Measurements from ENCODE around the gene PHC2.

Gene PHC2

DNA sequence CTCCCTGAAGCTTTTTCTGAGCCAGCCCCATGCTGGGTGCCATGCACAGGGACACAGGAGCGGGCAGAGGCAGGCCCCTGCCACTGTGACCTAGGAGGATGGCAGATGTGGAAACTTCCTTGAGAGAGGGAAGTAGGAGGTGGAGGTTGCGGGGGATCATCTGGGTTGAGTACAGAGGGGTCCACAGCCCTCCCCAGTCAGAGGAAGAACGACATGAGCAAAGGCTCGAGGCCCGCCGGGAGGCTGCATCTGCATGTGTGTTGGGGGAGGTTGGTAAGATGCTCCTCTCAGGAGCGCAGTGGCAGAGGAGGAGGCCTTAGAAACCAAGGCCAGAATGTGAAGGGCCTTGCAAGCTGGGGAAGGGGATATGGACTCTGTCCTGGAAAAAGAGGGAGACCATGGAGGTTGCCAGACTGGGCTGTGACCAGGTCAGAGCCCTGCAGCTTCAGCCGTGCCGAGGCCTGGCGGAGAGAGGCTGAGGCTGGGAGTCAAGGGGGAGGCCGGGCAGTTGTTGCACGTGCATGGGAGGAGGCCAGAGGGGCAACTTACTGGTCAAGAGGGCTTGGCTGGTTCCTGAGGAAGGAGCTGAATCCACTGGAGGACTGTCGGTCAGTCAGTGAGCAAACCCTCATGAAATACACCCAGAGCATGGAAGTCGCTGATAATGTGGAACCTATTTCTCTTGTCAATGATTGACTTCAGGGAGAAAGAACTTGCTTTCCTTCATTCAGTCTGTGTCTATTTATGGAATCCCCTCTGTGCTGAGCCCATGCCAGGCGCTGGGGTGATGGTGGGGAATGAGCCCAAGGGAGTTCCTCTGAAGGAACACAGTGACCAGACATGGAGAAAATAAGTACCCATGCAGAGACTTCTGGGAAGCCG is 141.7 kb downstream of the PHC2 start:
- no peak for DNase-seq

DNA sequence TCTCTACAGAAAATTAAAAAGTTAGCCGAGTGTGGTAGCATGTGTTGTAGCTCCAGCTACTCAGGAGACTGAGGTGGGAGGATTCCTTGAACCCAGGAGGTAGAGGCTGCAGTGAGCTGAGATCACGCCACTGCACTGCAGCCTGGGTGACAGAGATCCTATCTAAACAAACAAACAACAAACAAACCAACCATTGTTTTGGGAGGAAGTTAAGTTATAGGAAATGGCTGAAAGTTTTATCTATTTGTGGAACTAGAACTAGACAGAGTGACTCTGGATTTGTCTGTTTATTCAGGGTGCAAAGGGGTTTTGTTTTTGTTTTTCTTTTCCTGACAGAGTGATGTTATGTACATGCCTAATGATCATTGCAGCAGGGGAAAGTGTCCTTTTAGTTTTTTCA is 143.6 kb downstream of the PHC2 start:
- no peak for DNase-seq

DNA sequence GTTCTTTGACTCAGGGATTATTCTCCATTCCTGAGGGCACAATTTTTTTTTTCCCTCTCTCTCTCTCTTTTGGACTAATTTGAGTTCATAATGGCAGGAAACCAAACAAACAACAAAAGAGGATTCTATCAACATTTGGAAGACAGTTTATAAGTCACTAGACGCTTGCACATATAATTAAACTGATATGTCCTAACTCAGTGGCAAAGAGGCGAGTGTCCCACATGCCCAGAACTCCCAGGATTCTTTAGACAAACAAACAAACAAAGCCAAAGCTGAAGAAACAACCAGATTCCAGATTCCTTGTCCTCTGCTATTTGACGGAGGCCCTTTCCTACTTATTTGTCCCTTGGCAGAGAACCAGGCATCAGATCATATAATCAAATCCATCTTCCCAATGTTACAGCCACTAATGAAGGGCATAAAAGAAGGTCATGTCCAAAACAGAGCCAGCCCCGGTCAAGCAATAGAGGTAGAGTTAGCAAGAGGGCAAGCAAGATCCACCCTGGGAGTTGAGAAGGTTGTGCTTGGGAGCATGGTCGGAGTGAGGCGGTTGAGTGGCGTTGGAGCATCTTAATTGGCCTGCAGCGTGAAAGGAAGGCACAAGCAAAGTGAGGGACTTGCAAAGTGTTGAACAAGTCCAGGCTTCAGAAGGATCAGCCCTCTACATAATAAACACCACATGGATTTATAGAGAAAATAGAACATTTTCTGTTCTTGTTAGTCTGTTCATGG is 144.3 kb downstream of the PHC2 start:
- no peak for DNase-seq

DNA sequence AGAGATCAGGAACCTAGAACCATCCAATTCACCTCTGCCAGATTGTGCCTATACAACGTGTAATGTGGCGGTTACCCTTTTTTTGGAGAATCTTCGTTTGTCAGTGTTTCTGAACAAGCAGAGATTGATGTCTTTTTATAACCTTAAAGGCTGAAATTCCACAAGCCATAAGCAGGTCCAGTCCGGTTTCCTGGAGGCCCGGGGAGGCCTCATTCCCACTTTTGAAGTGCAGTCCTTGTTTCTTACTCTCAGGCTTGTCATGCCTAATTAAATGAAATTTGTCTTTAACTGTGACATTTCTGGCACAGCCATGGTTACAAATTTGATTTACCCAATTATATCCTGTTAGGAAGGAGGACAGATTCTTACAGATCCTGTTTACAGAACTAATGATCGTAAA is 146.8 kb downstream of the PHC2 start:
- DNase-seq = no peak

DNA sequence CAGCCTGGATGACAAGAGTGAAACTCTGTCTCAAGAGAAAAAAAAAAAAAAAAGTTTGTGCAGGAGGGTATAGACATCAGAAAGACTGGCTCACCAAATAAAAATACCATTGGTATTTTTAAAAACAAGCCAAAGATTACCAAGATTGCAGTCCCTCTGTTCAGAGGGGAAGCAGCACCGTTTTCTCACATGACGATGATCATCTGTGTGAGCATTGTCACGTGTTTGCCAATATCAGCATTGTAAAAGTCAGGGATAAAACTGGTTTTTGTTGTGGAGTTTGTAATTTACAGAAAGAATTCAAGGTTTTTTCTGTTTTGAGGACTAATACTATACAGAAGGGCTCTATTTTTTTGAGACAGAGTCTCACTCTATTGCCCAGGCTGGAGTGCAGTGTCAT is 148.1 kb downstream of the PHC2 start:
- DNase-seq = peak; percentile 14 to 47

DNA sequence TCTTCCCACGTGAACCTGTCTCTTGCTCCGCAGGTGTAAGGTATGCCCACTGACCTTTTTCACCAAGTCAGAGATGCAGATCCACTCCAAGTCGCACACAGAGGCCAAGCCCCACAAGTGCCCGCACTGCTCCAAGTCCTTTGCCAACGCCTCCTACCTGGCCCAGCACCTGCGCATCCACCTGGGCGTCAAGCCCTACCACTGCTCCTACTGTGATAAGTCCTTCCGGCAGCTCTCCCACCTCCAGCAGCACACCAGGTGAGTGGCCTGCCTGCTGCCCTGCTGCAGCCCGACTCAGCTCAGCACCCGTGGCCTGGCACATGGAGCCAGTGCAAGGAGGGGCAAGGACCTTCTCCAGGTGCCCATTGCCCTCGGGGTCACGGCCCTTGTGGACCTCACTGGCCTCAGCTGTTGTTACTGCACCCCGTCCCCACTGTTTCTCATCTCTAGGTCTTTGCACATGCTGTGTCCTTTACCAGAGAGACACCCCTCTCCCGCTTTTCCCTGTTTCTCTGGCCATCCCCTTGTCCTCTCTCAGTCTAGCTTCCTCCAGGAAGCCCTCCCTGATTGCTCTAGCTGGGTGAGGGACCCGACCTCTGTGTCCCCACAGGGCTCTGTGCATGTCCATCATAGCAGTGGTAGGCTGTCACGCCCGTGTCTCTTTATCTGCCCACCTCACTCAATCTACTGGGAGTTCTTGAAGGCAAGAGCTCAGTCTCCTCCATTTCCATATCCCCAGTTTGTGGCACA is 149.2 kb downstream of the PHC2 start:
- DNase-seq = no peak

DNA sequence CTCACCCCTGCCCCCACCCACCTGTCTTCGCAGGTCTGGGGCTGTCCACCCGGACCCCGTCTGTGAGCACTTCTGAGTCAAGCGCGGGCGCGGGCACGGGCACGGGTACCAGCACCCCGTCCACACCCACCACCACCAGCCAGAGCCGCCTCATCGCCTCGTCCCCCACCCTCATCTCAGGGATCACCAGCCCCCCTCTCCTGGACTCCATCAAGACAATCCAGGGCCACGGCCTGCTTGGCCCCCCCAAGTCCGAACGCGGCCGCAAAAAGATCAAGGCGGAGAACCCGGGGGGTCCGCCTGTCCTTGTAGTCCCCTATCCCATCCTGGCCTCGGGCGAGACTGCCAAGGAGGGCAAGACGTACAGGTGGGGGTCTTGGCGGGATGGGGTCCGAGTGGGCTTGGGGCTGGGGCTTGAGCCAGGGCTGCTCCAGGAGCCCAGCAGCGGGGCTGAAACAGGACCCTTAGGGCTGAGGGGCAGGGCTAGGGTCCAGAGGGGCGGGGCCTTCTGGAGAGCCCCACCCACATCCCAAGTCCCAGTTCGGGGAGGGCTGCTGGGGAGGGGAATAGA is 150.7 kb downstream of the PHC2 start:
- no peak for DNase-seq

DNA sequence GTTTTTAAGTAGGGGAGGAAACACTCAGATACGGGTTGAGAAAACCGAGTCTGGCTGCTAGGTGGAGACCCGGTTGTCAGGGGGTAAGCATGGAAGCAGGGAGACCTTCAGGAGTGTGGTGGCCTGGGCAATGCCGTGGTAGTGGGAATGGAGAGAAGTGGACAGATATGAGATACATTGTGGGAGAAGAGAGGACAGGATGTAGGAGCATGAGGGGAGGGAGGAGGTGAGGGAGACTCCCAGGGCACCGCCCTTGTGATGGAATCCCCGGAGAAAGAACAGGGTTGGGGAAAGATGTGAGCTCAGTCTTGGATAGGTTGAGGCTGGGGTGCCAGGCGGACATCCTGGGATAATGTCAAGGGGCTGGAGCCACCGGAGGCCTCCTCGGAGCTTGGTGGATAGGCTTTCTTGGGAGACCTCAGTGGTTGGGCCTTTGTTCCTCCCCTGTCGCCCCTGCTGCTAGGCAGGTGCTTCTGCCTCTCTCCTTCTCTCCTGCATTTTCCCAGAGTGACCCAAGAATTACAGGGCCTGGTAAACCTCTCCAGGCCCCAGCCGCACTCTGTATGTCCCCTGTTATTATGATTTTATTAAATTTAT is 153.3 kb downstream of the PHC2 start:
- DNase-seq = no peak

DNA sequence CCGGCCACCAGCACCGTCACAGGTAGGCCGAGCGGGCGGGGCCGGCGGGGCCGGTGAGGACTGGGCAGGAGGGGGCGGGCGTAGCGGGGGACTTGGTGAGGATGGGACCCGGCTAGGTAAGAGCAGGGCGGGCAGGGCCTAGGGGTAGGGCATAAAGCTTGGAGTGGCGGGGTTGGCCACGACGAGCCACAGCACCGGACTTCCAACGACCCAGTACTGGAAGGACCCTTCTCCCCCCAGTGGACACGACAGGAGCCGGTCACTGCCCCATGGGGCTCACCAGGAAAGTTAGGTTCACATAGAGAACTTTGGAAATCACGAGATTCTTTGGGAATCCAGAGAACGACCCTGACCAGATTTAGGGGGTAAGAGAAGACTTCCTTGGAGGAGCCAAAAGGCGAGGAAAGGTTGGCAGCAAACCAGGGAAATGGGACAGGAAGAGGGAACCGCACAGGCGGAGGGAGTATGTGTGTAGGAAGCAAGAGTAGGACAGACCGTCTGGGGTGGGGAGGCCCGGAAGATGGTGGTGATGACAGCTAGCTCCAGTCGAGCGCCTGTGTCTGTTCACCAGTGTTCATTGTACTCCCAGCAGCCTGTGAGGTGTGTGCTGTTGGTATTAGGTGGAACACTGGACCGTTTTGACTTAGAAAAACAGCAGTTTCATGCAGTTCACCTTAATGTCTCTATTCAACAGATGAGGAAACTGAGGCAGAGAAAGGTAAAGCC is 154.2 kb downstream of the PHC2 start:
- no peak for DNase-seq

DNA sequence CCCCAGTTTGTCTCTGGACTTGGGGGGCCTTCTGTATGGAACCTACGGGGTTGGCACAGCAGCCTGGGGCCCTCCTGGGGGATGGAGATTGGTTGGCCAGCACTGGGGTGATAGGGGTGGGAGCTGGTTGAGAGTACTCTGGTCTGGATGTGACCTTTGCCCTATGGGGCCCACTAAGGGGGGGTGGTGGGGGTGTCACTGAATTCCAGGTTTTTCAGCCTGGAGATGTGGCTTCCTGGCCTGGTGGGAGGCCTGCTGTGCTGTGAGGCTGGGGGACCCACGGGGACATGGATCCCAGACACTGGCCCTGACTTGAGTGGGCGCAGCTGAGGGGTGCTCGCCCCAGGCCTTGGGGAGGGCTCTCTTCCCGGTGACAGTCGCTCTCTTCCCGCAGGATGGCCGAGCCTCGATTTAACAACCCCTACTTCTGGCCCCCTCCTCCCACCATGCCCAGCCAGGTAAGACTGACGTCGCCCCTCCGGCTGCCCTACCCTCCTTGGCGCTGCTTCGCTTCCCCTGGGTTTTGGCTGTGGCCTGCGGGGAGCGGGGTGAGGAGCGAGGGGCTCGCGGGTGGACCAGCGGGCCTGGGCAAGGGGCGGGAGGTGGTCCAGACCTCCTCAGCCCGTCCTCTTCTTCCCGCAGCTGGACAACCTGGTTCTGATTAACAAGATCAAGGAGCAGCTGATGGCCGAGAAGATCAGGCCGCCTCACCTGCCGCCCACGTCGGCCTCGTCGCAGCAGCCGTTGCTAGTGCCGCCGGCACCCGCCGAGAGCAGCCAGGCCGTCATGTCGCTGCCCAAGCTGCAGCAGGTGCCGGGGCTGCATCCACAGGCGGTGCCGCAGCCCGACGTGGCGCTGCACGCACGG is 155.0 kb downstream of the PHC2 start:
- no peak for DNase-seq

DNA sequence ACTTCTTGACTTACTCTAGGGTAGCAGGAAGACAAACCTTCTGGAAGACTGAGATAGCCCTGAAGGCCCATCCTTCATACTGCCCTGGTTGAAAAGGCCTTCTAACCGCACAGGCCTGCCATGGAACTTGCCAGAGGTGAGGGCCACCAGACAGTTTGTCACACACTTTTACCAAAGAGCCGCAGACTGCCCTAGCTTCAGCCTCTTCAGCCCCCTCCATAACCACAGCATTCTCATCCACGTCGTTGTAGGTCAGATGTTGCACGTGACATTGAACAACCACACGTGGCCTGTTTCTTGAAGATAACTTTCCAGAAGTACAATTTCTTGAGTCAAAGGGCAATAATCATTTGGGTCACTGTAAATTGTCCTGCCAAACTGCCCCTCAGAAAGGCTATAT is 155.7 kb downstream of the PHC2 start:
- DNase-seq = no peak

DNA sequence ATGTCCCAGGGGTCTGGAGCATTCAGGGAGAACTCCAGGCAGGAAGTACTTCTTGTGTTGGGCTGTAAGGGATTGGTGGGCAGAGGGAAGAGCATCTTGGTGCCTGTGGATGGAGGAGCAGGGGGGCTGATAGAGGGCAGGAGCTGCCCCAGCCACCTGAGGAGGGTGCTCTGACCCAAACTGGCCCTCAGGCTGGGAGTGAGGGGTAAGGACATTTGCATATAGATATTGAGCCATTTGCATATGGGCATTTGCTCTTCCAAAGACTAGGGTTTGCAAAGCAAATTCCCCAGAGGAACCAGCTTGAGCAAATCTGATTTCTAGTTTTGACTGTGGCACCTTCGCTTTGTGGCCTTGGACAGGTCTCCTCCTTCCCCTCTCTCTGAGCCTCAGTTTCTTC is 156.4 kb downstream of the PHC2 start:
- no peak for DNase-seq

DNA sequence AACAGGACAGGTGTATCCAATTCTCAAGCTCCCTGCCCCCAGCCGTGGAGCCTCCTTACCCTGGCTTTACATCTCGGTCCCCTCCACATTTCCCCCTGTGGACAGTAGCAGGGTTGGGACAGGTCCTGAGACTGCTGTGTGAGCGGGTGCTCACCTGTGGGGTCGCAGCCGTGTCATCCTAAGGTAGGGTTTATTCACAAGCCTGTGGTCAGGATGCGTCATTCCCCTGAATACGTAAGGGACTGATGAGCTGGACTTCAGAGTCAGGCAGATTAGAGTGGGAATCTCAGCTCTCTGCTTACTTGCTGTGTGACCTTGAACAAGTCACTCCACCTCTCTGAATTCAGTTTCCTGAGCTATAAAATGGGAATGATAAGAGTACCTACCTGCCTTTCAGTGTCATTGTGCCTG is 156.9 kb downstream of the PHC2 start:
- DNase-seq = no peak

Data from inflammatory macrophage (primary cell).